DND-41 (cell line): Measurements from ENCODE around the gene MTOR.

Experiments used
- CTCF ChIP-seq: IDR thresholded peaks from 2 replicates; pipeline ENCODE4 v1.5.1; 2012; ENCODE audit warnings: borderline replicate concordance, low read length, moderate library complexity, mild to moderate bottlenecking; ENCODE audit not compliant: poor library complexity, severe bottlenecking; ENCODE audit errors: extremely low read depth
- EZH2 ChIP-seq: IDR thresholded peaks from 3 replicates; pipeline ENCODE4 v1.6.1; 2012; ENCODE audit warnings: borderline replicate concordance, low read depth, mild to moderate bottlenecking, moderate library complexity, low read length, inconsistent platforms; ENCODE audit not compliant: severe bottlenecking

- TF ChIP-seq EZH2 (no peak), CTCF (no peak)
Observed at GRCh38 chr1:11211461-11211860, 50.9 kb downstream of the MTOR start.
